Parathyroid adenoma (tissue), 2 donors: ENCODE data around the gene ANP32A.

Experiments used
- H2AFZ ChIP-seq: fragments of 300-600 bp; sonication (generic); one replicate; pipeline ENCODE4 v1.7.0; 2017; ENCODE audit warnings: antibody characterized with exemption, mild to moderate bottlenecking
- H3K27ac ChIP-seq: fragments of 300-600 bp; sonication (generic); one replicate; pipeline ENCODE4 v1.7.0; 2017
- H3K27me3 ChIP-seq: fragments of 300-600 bp; sonication (generic); one replicate; pipeline ENCODE4 v1.7.0; 2017; ENCODE audit warnings: low read length; ENCODE audit not compliant: control insufficient read depth, insufficient read depth
- H3K36me3 ChIP-seq: fragments of 300-600 bp; sonication (generic); one replicate; pipeline ENCODE4 v1.7.0; 2017; ENCODE audit warnings: low read length; ENCODE audit not compliant: control insufficient read depth, insufficient read depth
- H3K4me1 ChIP-seq: fragments of 300-600 bp; sonication (generic); one replicate; pipeline ENCODE4 v1.7.0; 2017; ENCODE audit warnings: control low read depth
- H3K4me2 ChIP-seq: fragments of 300-600 bp; sonication (generic); one replicate; pipeline ENCODE4 v1.7.0; 2017; ENCODE audit warnings: low read length
- H3K4me3 ChIP-seq: fragments of 300-600 bp; sonication (generic); one replicate; pipeline ENCODE4 v1.7.0; 2017; ENCODE audit warnings: low read depth, low read length
- H3K79me2 ChIP-seq: fragments of 300-600 bp; sonication (generic); one replicate; pipeline ENCODE4 v1.7.0; 2017; ENCODE audit warnings: control low read depth
- H3K9ac ChIP-seq: fragments of 300-600 bp; sonication (generic); one replicate; pipeline ENCODE4 v1.7.0; 2017; ENCODE audit warnings: mild to moderate bottlenecking
- H3K9me3 ChIP-seq: fragments of 300-600 bp; sonication (generic); one replicate; pipeline ENCODE4 v1.7.0; 2017; ENCODE audit warnings: low read length; ENCODE audit not compliant: control insufficient read depth
- CTCF ChIP-seq: fragments of 300-600 bp; sonication (generic); IDR thresholded peaks from one replicate; pipeline ENCODE4 v1.7.0; 2017; ENCODE audit warnings: antibody characterized with exemption, mild to moderate bottlenecking
- donor health status: primary hyperparathyroidism.

ANP32A gene

GRCh38 chr15:68843425-68844311, 23.0 kb upstream of the ANP32A start:
- Histone ChIP-seq H3K27ac (no peak overlapping the region), H3K9ac (no peak overlapping the region), H3K27me3 (no peaks in the 10 kb centered on the region), H2AFZ (peak overlapping the region; percentile 56), H3K36me3 (no peaks in the 10 kb centered on the region), H3K4me2 (peak overlapping the region; percentile 79), H3K79me2 (no peaks in the 10 kb centered on the region), H3K4me1 (no peaks in the 10 kb centered on the region), H3K4me3 (peak overlapping the region; percentile 40), H3K9me3 (no peaks in the 10 kb centered on the region)
- TF ChIP-seq CTCF, result no peak

GRCh38 chr15:68842958-68843357, 22.3 kb upstream of the ANP32A start:
- H3K4me1 ChIP-seq, result no peaks in the 10 kb centered on the region
- TF ChIP-seq CTCF, result no peak
- no peak overlapping the region for H2AFZ ChIP-seq
- H3K9me3 ChIP-seq, result no peaks in the 10 kb centered on the region
- H3K36me3 ChIP-seq, result no peaks in the 10 kb centered on the region
- no peak overlapping the region for H3K4me2 ChIP-seq
- no peak overlapping the region for H3K27ac ChIP-seq
- no peaks in the 10 kb centered on the region for H3K79me2 ChIP-seq
- H3K4me3 ChIP-seq, result no peak overlapping the region
- no peaks in the 10 kb centered on the region for H3K27me3 ChIP-seq
- H3K9ac ChIP-seq, result no peak overlapping the region

- Histone ChIP-seq H2AFZ (no peak overlapping the region), H3K9ac (no peak overlapping the region), H3K4me3 (no peak overlapping the region), H3K79me2 (no peaks in the 10 kb centered on the region), H3K27me3 (no peaks in the 10 kb centered on the region), H3K4me1 (no peaks in the 10 kb centered on the region), H3K9me3 (no peaks in the 10 kb centered on the region), H3K4me2 (no peak overlapping the region), H3K36me3 (no peaks in the 10 kb centered on the region), H3K27ac (no peak overlapping the region)
- no peak for TF ChIP-seq CTCF
Observed at GRCh38 chr15:68834346-68834745, 13.7 kb upstream of the ANP32A start.

GRCh38 chr15:68833700-68834331, 13.1 kb upstream of the ANP32A start:
- H3K4me3 ChIP-seq, result no peak overlapping the region
- no peaks in the 10 kb centered on the region for H3K27me3 ChIP-seq

More at GRCh38 chr15:68833700-68834331, 13.1 kb upstream of the ANP32A start:
- Histone ChIP-seq H3K36me3 (no peaks in the 10 kb centered on the region), H2AFZ (no peak overlapping the region), H3K9me3 (no peaks in the 10 kb centered on the region), H3K9ac (no peak overlapping the region), H3K4me1 (no peaks in the 10 kb centered on the region), H3K4me2 (no peak overlapping the region), H3K79me2 (no peaks in the 10 kb centered on the region), H3K27ac (no peak overlapping the region)
- no peak for TF ChIP-seq CTCF
